Right kidney (tissue), 1 donor: ENCODE results near the gene FCHSD2.
A peak's percentile ranks its signal among the peaks of the same experiment; 100 is the strongest.
"Not testable (repeated sequence)": the region's sequence is repeated elsewhere in the genome, so short reads cannot be mapped to it uniquely, and the experiment has no call there.

Experiments
- DNase-seq: peaks from one replicate; pipeline ENCODE4 v3.0.0-alpha.2; 2016

FCHSD2 gene

DNA sequence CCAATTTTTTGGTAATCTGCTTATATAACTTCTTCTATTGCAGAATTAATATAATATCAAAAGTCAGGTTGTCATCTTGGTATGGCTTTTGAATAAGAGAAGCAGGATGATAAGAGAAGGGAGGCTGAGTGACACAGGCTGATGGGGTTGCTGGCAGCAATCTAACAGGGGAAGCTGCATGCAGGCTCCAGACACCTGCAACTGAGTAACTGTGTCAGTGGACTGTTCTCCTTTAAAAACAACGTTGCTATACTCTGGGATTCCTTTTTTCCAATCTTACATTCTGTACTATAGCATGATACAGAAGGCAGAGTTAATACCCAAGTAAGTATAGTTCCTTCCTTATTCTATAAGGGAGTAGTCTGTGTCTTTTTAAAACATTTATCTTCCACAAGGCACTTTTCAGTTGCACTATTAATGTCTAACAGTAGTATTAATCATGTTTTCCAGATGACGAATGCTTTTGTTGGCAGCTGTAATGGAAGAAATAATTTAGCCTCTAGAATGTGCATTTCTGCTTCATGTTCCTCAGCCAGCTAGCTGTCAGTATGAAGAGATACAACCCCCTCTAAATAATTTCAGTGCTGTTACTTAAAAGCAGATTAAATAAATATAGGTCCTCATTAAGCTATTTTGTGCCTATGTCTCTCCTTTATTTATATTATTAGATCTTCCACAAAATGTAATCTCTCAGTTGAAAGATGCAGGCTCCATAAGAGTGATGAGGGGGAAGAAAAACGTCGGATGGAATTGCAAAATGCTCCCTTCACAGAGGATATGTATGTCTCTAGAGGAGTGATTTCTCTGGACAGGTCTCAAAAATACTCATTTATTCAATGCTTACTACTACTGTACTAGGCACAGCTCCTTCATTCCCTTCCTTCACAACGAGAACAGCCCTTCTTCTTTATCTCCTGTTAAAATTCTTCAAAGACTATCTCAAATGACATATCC, 277.1 kb downstream of the FCHSD2 start:
- no peak for DNase-seq

DNA sequence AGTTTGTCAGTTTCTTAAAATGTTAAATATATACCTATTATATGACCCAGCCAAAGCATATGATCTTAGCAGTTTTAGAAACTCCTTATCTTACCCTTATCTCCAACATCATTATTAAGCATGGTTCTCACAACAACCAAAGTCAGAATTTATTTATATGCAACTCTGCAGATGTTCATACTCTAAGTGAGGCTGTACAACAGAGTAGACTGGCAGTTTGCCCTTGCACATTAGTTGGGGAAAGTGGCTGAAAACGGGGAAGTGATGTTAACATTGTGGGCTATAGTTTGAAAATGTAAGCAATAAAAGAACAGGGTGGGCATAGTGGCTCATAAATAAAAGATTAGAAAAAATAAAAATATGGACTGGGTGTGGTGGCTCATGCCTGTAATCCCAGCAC, 278.2 kb downstream of the FCHSD2 start:
- DNase-seq: no peak

DNA sequence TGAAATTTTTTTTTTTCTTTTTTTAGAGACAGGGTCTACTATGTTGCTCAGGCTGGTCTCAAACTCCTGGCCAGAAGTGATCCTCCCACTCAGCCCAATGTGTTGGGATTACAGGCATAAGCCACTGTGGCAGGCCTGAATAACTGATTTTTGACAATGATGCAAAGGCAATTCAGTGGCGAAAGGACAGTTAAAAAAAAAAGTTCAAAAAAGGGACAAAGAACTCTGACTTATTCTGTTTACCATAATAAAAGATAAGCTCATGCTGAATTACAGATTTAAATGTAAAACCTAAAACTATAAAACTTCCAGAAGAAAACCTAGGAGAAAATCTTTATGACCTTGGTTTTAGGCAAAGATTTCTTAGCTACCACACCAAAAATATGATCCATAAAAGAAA, 279.0 kb downstream of the FCHSD2 start:
- no peak for DNase-seq

DNA sequence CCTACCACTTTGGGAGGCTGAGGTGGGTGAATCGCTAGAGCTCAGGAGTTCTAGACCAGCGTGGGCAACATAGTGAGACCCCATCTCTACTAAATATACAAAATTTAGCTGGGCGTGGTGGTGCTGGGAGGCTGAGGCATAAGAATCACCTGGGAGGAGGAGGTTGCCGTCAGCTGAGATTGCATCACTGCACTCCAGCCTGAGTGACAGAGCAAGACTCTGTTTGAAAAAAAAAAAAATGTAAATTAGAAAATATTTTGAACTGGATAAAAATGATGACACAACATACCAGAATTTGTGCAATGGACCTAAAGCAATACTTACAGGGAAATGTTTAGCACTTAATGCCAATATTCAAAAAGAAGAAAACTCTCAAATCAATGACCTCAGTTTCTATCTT, 281.5 kb downstream of the FCHSD2 start:
- DNase-seq: no peak

DNA sequence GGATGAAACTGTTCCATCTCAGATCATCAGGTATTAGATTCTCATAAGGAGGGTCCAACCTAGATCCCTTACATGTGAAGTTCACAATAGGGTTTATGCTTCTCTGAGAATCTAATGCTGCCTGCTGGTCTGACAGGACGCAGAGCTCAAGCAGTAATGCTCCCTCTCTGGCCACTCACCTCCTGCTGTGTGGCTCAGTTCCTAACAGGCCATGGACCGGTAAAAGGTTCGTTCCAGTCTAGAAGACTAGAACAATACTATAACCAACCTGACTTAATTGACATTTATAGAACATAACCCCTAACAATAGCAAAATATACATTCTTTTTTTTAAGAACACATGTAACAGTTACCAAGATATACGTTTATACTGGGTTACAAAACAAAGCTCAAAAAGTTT, 282.1 kb downstream of the FCHSD2 start:
- DNase-seq: no peak

DNA sequence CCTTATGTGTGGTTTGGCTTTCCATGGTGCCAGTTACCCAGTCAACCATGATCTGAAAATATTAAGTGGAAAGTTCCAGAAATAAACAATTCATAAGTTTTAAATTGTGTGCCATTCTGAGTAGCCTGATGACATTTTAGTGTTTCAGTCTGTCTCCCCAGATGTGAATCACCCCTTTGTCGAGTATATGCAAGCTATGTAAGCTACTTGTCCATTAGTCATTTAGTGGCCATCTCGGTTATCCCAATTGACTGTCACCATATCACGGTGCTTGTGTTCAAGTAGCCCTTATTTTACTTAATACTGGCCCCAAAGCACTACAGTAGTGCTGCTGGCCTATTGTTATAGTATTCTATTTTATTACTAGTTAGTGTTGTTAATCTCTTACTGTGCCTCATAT, 283.0 kb downstream of the FCHSD2 start:
- no peak for DNase-seq

DNA sequence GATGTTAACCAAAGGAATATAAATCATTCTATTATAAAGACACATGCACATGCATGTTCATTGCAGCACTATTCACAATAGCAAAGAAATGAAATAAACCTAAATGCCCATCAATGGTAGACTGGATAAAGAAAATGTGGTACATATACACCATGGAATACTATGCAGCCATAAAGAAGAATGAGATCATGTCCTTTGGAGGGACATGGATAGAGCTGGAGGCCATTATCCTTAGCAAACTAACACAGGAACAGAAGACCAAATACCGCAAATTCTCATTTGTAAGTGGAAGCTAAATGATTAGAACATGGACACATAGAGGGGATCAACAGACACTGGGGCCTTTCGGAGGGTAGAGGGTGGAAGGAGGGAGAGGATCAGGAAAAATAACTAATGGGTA, 283.9 kb downstream of the FCHSD2 start:
- not testable (repeated sequence) for DNase-seq

DNA sequence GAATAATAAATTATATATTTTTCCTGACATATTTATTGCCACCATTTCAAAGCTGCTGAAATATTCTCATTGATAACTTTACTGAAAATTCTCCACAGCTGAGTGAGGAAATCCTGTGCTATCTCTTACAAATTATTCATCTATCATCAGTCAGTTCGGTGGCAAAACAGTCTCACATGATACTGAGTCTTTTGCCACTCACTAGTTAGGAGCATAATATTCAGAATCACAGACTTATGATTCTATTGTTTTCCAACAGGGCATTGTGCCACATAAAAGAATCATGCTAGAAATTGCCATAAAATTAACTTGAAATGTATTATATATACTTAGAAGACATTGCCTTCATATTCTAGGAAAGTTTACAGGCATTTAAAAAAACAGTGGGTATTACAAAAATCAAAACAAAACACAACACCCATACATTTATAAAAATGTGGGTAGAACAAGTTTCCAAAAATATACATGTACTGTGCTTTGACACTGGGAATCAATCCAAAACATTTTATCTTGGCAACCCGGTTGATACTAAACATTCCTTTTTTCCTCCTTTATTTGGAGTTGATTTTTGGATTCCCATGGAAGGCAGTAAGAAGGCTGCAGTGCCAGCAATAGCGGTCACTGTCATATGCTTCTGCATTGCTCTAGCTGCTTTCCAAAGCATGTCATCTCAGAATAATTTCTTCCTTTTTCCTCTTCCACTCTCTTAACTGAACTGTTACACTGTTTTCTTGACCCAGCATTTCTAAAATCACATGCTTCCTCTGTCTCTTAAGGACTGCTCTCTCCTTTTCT, 285.4 kb downstream of the FCHSD2 start:
- no peak for DNase-seq

DNA sequence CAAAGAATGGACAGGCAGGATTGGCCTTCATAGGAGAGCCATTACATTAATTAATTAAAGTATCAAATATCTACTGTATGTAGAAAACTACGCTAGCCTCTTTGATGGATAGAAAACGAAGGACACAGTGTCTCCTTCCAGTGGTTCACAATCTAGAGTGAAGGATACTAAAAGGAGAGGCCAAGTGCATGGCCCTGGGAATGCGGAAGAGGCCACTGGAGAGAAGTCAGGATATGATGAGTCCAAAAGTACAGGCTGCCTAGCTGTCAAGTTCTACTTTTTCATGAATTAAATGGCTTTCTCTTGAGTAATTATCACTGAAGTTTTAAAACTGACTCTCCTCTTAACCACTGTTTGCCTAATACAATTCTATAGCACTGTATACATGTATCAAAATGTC, 286.1 kb downstream of the FCHSD2 start:
- no peak for DNase-seq

DNA sequence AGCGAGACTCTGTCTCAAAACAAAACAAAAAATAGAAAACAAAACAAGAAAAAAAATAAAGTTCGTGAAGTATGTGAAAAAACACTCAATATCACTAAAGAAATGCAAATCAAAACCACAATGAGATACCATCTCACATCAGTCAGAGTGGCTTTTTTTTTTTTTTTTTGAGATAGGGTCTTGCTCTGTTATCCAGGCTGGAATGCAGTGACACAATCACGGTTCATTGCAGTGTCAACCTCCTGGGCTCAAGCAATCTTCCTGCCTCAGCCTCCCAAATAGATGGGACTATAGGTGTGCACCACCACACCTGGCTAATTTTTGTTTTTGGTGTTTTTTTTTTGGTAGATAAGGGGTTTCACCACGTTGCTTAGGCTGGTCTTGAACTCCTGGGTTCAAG, 290.4 kb downstream of the FCHSD2 start:
- no peak for DNase-seq

DNA sequence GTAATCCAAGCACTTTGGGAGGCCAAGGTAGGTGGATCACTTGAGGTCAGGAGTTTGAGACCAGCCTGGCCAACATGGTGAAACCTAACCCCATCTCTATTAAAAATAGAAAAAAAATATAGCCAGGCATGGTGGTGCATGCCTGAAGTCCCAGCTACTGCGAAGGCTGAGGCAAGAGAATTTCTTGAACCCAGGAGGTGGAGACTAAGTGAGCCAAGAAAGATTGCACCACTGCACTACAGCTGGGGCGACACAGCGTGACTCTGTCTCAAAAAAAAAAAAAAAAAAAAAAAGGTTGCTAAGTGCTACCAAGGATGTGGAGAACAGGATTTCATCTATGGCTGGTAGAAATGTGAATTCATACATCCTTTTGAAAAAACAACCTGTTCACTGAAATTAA, 291.3 kb downstream of the FCHSD2 start:
- DNase-seq: no peak

DNA sequence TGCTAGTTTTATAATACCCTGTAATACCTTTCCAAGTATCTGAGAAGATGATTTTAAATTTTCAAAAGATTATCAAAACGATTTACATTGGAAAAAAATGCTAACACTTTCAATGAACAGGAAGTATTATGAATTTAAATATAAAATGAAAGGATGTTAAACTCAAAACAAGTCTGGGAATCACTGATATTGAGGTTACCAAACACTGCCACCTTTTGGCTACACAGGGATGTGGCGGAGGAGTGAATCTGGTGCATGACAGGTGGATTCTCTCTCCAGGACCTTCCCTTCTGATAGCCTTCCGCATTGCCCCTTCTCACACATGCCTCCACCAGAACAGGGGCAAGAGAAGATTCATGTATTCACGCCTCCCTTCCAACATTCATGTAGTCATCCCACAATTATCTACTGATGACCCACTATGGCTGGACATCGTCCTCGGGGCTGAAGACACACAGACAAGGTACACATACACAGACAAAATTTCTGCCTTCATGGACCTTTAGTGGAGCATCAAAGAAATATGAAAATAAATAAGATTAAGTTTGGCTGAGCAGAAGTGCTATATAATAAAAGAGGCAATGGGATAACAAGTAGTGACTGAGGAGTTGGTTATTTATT, 293.2 kb downstream of the FCHSD2 start:
- no peak for DNase-seq

DNA sequence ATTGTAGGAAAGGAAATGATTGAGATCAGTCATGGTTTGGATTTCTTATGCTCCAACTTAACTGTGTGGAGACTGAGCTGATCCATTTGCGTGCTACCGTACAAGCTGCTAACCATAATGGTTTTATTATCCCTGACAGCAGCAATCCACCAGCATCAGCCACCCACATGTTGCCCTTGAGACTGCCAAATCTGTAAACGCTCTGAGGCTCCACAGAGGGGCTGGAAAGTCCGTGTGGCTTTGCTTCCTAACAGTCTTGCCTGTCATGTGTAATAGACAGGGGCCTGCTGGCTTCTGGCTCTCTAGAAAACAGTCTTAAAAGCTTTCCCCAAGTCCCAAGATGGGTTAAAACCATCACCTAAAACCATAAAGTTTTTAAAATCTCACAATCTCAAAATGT, 297.8 kb downstream of the FCHSD2 start:
- DNase-seq: no peak

DNA sequence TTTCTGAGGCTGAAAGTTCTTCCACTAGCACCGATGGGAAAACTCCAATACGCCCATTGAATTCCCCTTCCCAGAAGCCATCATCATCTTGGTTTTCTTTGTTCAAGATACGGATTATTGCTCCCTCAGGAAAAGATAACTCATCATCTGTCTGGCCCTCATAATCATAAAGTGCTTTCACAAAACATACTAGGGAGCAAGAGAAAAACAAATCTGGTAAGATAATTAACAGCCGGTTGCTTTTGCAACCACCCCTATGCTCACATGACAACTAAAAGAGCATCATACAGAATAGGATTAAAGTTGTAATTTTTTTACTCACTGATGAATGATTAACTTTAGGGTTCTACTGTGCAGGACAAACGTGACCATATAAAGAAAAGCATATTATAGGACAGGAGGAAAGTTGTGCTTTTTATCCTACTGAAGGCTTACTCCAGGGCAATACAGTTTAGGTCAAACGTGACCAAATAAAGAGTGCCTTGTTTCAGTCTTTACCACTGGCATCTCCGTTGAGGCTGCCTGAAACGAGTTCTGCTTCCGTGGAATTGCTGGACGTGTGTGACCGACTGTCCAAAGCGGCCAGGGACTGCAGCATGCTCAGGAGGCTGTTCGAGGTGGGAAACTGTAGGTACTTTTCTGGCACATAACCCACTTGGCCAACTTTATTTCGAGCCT, 299.3 kb downstream of the FCHSD2 start:
- no peak for DNase-seq

DNA sequence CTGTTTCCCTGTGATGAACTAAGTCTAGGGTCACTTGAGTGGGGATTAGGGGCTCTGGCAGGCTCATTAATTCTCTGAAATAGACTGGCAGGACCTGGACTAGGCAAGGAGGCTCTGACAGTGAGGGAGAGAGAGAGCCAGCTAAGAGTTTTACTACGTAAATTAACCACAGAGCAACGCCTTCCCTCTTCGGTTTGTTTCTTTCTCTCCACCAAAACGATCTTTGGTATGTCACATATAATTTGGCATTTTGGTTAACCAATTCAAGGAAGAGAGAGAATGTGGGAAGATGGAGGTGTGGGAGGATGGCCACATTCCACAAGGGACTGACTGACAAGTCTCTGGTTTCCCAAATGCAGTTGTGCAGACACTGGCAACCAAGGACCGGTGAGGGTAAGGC, 300.0 kb downstream of the FCHSD2 start:
- no peak for DNase-seq

DNA sequence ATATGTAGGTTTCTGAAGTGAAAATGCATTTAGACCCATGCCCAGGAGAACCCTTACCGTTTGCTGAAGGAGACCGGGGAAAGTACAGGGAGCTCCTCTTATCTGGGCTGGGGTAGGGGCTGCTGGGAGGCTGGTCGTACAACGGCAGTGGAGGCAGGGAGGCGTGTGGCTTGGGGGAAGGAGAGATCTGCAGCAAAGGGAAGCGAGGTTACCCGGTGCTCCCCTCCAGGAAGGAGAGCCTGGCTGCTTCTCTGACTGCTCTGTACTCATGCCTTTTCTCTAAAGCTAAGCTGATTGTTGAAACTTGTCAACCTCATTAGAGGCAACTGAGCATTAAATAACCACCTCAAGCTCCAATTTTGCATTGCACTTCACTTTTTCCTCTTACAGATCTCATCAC, 300.7 kb downstream of the FCHSD2 start:
- DNase-seq: no peak

DNA sequence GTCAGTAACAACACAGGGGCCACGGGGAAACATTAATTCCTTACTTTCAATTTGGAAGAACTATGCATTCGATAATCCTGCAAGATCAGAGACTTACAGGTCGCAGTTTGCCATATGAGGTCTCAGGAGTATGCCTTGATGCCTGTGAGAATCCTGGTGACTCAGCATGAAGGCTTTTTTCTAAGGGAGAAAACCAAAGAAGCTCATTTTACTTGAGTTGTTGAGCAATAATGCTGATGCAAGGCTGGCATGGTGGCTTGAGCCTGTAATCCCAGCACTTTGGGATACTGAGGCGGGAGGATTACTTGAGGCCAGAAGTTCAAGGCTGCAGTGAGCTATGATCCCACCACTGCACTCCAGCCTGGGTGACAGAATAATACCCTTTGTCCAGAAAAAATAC, 301.3 kb downstream of the FCHSD2 start:
- no peak for DNase-seq

DNA sequence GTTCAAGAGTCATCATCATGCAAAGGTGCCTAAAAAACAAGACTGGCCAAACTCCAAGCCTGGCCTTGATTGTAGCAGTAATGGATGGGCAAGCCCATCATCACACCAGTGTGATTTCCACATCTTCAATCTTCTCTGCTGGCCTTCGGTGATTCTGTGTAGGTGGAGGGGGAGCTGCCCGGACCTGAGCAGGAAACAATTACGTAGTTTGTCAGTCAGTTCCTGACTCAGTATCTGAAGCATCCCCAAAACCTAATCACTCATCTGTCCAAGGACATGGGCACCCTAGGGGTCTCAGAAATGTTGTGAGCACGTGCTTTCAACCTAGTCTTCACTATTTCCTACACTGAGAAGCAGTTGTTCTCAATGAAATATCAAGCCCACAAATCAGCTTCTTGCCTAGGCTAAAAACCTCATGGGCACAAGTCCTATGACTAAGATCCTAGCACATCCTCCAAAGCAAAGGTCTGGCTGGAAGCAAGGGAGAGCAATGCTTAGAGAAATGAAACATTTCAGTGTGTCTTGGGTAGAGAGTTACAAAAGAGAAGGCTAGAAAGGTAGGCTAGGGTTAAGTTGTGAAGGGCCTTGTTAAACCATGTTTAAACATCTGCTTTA, 303.3 kb downstream of the FCHSD2 start:
- DNase-seq: no peak

DNA sequence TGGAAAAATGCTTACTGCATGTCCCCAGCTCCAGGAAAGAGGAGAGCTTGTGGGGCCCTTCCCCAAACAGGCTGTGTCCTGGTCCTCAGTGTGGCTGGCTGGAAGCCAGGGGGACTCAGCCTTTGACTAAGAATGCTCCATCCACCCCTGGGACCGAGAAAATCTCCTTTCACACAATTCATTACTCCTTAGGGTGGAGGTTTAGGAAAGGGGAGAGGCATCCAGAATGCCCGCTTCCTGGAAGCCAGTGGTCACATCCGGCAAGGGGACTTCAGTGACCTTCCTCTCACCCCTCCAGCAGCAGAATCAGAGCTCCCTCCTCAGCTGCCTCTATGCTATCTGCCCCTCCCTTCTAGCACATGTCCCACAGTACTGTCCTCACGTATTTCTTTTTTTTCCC, 306.0 kb downstream of the FCHSD2 start:
- peak; percentile 54 for DNase-seq

DNA sequence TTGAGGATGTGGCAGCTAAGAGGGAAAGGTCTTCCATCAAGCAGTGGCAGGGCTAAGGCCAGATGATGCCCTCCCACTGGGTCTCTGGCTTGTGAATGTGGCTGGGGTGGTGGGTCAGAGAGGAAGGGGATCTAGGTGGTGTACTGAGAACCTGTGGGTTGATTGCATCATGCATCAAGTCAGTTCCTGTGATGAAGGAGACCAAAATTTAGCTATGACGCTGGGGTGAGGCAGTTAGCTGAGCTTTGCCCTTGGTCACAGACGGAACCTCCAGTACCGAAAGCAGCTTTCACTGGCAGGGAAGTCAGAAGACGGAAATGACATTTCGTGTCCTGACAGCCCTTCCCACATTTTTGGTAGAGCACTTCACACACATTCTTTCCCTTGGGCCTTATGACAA, 307.2 kb downstream of the FCHSD2 start:
- DNase-seq: no peak

DNA sequence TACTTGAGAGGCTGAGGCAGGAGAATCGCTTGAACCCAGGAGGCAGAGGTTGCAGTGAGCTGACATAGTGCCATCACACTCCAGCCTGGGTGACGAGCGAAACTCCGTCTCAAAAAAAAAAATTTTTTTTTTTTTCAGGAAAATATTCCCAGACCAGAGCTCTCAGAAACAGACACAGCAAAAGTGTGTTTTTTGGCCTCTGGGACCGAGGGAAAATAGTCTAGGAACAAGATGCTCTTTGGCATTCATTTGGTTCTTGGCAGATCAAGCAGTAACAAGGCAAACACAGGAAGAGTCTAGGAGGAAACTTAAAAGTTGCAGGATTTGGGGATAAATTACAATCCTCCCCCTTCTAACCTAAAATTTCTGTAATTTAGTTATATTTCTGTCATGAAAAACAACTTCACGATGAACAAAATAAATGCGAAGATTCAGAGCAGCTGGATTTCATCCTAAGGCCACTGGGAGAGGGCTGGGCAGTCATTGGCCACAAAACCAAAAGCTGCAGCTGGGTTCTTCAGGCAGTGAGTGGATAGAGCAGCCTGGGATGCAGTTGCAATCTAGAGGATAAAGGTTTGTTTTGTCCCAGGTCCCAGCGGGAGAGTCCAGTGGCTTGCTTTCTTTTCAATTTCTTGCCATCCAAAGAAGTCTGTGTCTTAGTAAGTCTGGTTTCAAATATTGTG, 308.2 kb downstream of the FCHSD2 start:
- DNase-seq: no peak
